Glomerular visceral epithelial cell (primary cell): ENCODE data around the gene SP1.
"Not testable (repeated sequence)": the region's sequence is repeated elsewhere in the genome, so short reads cannot be mapped to it uniquely, and the experiment has no call there.

Experiments used
- DNase-seq: peaks from one replicate; pipeline ENCODE4 v3.0.0-alpha.2; 2016; ENCODE audit errors: extremely low spot score

The SP1 gene

DNA sequence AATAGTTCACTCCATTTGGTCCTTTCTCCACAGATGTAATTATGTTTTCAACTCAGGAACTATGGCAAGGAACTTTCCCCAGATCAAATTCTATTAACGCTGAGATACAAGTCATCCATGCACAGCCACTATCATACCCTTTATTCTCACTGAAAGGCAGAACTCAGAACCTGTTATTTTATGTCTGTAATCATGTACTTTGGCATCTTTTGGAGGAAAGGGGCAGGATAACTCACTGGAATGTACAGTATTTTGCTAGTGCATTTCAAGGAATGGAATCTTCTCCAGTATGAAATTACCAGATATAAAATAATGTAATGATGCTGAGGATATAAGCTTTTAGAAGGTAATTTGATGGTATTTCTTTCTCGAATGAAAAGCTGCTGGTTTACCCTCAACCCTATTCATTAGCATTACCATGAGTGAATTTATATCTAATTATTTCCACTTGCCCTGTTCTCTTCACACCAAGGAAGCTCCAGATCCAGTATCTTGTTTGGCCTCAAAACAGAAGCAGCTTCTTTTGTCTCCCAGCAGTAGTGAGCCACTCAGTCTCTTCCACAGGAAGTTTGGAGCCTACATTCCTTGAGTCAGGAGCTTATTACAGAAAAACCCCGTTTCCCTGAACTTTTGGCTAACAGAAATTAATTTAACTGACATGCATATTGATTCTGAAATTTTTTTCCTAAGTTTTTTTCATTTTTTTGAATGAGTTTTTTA lies 33.7 kb downstream of the SP1 start:
- DNase-seq = no peak

DNA sequence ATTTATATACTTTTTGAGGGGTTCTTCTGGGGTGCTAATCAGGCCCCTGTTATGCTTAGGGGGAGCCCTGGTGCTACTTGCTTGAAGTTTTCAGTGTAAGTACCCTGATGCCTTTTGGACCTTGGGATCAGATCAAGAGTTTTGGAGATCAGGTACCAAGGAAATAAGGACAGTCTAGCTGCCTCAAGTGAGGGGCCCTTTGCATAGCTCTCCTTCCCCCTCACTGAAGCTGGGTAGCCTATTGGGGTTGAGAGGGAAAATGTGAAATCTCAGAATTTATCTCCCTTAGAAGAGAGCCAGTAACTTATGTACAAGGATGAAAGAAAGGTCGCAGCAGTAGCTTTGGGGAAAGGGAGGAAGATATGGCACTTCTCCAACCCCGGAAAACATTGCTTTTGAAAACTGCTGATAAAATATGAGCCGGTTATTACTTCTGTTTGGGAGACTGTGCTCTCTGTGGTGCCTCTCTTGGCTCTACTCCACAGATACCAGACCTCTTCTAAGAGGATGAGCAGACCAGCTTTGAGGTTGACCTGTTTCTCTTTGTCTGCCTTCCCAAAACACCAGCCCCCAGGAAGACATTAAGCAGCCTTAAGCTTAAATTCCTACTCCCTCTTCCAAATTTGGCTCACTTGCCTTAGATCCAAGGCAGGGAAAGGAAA lies 34.9 kb downstream of the SP1 start:
- no peak for DNase-seq

DNA sequence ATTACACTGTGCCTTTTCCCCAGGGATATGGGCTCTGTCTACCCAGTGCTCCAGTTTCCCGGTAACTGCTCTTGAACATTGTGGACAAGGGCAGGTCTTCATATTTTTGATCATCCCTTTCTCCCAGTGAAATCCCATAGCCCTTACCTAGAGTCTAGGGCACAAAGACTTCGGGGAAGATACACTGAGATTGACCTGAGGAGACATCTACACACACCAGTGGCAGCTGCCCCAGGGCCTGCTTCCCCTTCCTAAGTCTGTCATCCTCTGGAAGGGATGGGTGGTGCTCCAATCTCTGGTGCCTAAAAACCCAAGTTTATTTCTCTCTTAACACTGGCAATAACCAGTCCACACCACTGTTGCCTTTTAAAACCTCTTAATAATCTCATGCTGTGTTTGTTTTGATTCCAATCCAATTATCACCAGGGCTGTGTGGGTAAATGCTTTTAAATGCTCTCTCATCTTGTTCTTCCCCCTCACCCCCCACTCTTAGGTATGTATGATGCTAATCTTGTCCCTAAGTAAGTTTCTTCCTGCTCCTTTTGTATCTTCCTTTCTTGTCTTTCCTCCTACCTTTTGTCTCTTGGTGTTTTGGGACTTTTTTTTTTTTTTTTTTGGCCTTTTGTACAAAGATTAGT lies 35.9 kb downstream of the SP1 start:
- not testable (repeated sequence) for DNase-seq

DNA sequence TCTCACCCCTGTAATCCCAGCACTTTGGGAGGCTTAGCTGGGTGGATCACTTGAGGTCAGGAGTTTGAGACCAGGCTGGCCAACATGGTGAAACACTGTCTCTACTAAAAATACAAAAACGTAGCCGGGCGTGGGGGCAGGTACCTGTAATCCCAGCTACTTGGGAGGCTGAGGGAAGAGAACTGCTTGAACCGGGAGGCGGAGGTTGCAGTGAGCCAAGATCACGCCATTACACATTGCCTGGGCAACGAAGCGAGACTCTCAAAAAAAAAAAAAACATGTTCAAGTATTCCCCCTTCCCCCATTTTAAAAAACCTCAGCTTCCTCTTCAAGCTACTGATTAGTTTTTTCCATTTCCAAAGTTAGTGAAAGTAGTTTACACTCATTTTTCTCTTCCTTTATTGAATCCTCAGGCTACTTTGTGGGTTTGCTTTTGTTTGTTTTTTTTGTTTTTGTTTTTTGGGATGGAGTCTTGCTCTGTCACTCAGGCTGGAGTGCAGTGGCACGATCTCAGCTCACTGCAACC lies 37.4 kb downstream of the SP1 start:
- DNase-seq = not testable (repeated sequence)

DNA sequence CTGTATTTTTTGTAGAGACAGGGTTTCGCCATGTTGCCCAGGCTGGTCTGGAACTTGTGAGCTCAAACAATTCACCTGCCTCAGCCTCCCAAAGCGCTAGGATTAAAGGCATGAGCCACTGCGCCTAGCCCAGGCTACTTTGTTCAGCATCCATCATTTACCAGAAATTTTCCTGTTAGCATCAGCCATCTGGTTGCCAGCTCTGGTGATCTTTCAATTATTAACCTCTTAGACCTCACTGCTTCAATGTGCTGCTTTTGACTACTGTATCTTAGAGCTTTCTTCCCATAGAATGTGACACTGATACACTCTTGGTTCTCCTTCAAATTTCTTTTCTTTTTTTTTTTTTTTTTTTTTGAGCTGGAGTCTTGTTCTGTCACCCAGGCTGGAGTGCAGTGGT lies 38.2 kb downstream of the SP1 start:
- peak; percentile 49 for DNase-seq

DNA sequence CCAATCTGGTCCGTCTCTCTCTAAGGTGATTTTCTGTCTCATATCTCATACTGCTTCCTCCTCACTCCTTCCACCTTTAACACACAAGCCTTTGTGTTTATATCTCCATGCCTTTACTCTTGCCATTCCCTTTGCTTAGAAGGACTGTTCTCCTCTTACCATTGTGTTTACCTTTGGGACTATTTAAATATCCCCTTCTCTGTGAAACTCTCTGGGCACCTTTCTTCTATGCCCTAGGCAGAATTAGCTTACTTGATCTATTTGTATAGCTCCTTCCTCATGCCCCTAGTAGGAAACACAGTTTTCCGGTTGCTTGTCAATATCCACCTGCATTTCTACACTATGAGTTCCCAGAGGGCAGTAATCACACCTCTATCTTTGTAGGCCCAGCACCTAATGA lies 39.8 kb downstream of the SP1 start:
- DNase-seq = no peak

DNA sequence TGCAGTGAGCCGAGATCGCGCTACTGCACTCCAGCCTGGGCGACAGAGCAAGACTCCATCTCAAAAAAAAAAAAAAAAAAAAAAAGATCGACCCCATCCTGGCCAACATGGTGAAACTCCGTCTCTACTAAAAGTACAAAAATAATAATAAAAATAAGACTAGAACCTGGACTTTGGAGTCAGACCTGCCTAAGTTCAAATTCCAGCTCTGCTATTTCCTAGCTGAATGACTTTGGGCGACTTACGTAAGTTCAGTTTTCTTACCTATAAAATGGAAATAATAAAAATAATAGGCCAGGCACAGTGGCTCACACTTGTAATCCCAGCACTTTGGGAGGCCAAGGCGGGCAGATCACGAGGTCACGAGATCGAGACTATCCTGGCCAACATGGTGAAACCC lies 42.3 kb downstream of the SP1 start:
- not testable (repeated sequence) for DNase-seq

DNA sequence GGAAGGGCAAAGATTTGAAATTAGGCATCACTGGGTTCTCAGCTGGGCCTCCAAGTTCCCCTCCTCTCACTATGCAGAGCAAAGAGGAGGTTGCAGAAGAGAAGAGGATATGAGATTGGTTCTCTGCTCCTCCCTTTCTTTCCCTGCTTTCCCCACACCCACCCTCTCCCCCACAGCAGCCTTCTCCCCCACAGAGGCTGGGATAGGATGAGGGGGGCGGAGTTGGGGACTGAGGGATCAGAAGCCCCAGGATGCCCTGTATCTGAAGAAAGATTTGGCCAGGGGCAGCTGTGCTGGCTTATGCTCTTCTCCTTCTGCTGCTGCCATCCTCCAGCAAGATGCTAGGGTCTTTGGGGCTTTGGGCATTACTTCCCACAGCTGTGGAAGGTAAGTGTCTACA lies 43.6 kb downstream of the SP1 start, which contains the start of gene AMHR2:
Gene AMHR2, plus strand, starts transcription at position 259 of the 400 bp plus-strand sequence. Its CDS starts 80 bp downstream, at position 339.
- DNase-seq = no peak

DNA sequence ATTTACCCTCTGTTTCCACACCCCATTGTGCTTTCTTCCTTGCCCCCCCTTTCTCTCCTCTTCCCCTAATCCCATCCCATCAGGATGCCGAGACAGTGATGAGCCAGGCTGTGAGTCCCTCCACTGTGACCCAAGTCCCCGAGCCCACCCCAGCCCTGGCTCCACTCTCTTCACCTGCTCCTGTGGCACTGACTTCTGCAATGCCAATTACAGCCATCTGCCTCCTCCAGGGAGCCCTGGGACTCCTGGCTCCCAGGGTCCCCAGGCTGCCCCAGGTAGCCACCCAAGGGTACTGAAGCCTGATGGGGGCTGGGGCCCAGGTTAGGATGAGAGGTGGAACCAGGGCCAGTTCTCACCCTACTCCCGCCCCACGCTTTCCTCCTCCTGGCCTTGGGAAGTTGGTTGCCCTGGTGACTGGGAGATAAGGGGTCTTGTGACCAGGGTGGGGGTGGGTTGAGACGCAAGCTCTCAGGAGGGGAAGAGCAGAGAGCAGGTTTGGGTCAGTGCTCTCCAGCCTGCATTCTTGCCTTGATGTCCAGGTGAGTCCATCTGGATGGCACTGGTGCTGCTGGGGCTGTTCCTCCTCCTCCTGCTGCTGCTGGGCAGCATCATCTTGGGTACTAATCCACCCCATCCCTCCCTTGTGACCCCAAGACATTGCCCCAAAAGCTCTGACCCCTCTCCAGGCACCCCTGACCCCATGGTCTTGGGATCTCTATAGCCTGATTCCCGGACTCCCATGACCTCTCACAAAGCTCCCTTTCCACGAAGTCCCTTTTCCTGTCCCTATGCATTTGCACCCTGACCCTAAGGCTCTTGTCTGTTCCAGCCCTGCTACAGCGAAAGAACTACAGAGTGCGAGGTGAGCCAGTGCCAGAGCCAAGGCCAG lies 44.9 kb downstream of the SP1 start:
- no peak for DNase-seq

DNA sequence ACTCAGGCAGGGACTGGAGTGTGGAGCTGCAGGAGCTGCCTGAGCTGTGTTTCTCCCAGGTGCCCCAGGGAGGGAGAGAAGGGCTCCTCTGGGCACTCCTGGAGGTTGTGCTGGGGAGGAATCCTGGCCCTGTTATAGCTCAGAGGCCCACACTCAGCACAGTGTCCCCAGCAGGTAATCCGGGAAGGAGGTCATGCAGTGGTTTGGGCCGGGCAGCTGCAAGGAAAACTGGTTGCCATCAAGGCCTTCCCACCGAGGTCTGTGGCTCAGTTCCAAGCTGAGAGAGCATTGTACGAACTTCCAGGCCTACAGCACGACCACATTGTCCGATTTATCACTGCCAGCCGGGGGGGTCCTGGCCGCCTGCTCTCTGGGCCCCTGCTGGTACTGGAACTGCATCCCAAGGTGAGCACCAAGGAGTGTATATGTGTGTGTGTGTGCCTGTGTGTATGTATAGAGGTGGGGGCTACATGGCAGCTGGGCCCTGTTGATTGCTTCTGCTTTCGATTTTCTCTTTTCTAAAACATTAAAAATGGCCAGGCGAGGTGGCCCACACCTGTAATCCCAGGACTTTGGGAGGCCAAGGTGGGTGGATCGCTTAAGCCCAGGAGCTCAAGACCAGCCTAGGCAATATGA lies 45.7 kb downstream of the SP1 start:
- DNase-seq = no peak

DNA sequence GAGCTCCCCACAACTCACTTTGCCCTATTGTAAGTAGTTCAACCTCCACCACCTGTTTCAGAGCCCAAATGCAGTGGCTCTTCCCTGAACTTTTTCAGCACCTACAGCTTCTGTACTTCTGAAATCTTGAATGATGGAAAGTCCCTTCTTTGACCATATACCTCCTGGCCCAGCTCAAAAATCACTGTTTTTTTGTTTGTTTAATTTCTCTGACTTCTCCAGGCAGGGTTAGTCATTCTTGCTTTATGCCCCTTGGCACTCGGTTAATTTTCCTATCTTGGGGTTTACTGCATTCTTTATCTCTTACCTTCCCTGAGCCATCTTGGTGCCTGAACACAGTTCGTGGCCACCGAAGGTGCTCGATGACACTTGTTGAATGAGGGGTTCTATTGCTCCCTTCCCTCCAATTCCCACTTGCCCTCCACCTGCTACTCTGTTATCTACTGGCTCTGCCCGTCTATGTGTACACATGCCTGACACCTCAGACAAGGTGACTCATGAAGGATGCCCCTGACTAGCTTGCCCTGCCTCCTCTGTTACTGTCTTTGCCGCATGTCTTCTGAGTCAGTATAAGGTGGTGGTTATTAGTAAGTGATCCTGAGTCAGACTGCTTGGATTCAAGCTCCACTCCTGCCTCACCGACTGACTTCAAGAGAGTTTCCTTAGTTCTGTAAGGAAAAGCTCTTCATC lies 48.1 kb downstream of the SP1 start:
- peak; percentile 90 for DNase-seq

DNA sequence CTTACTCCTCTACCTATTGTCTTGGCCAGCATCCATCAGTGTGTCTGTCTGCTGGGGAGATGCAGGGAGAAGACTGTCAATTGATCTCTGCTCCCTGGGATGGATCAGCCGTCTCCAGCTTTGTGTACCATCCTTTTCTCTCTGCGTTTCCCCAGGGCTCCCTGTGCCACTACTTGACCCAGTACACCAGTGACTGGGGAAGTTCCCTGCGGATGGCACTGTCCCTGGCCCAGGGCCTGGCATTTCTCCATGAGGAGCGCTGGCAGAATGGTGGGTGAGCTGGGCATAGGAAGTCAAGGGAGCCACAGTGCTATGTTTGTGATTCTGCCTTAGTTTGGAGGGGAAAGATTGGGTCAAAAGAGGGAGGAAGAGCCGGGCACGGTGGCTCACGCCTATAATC lies 48.8 kb downstream of the SP1 start:
- no peak for DNase-seq

DNA sequence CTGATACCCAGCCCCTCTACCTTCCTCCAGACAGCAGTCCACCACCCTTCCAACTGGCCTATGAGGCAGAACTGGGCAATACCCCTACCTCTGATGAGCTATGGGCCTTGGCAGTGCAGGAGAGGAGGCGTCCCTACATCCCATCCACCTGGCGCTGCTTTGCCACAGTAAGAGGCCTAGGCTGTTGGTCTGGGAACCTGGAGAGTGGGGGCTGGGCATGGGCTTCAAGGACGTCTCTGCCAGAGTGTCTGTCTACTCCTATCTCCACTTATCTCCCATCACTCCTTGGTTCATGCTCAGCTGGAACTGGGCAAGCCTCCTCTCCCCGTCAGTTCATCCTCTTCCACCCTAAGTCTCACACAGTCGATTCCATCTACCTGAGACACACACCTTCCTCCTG lies 50.1 kb downstream of the SP1 start:
- no peak for DNase-seq

DNA sequence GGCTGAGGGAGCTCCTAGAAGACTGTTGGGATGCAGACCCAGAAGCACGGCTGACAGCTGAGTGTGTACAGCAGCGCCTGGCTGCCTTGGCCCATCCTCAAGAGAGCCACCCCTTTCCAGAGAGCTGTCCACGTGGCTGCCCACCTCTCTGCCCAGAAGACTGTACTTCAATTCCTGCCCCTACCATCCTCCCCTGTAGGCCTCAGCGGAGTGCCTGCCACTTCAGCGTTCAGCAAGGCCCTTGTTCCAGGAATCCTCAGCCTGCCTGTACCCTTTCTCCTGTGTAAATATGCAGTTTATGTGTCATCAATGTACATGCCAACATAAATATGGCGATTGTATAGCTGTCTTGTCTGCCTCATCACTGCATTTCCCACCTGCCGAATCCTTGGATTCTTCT lies 51.2 kb downstream of the SP1 start:
- no peak for DNase-seq

DNA sequence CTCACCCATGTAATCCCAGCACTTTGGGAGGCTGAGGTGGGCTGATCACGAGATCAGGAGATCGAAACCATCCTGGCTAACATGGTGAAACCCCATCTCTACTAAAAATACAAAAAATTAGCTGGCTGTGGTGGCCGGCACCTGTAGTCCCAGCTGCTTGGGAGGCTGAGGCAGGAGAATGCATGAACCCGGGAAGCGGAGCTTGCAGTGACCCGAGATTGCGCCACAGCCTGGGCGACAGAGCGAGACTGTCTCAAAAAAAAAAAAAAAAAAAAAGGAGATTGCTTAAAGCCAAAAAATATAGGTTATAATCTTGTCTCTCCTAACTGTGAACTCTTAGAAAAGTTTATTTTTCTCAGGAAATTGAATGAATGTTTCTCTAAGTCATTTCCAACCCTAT lies 55.4 kb downstream of the SP1 start:
- DNase-seq = not testable (repeated sequence)

DNA sequence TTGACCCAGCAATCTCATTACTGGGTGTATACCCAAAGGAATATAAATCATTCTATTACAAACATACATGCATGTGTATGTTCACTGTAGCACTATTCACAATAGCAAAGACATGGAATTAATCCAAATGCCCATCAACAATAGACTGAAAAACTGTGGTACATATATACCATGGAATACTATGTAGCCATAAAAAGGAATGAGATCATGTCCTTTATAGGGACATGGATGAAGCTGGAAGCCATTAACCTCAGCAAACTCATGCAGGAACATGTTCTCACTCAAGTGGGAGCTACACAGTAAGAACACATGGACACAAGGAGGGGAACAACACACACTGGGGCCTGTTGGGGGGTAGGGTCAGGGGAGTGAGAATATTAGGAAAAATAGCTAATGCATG lies 59.6 kb downstream of the SP1 start:
- DNase-seq = not testable (repeated sequence)

DNA sequence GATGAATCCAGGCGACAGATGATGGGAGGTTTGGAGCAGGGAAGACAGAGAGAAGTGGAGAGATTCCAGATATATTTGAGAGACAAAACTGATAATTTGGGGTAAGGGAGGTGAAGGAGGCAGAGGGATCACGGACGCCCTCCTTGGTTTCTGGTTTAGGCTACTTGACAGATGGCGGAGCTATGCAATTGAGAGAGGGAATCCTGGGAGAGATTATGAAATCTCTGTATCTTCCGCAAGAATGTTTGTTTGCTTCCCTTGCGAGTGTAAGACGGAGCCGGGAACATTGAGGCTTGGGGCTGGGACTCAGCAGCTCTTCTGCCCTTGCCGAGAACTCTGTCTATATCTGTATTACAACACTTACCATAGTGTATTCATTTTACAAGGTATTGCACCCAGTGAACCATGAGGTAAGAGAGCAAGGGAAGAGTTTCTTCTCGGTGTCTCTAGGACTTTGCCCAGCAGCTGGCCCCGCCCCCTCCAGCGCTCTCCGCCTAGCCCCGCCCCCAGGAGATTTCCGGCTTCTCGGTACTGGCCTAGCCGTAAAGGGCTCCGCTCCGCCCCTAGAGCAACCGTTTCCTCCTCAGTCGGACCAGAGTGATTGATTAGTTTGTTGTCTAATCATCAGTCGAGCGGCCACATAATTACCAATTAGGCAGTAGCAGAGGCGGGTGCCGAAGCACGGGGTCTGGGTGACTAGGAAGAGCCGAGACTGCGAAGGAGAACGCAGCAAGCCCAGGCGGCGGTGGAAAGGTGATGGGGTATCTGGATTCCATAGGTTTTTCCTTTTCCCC lies 61.3 kb downstream of the SP1 start, which contains the start of gene PRR13:
Gene PRR13, plus strand, starts transcription at position 695 of the 794 bp plus-strand sequence. CDS start 981 bp downstream, outside the sequence.
- peak; percentile 99 for DNase-seq

DNA sequence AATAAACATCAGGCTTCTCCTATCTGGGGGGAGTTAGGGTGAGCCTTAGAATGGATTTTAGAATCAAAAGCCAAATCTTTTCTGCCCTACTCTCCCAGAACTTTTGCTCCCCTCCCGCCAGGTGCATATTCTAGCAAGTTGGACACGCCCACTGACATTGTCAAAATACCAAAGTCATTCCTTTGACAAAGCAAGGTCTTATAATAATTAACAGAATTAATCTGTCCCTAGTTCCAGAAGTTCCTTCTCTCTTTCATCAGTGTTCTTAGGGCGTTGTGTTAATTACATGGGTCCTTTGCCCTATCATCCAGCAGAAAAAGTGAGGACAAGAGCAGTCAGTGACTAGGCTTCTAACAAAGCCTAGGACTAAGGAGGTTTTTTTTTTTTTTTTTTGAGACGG lies 64.0 kb downstream of the SP1 start:
- DNase-seq = no peak

DNA sequence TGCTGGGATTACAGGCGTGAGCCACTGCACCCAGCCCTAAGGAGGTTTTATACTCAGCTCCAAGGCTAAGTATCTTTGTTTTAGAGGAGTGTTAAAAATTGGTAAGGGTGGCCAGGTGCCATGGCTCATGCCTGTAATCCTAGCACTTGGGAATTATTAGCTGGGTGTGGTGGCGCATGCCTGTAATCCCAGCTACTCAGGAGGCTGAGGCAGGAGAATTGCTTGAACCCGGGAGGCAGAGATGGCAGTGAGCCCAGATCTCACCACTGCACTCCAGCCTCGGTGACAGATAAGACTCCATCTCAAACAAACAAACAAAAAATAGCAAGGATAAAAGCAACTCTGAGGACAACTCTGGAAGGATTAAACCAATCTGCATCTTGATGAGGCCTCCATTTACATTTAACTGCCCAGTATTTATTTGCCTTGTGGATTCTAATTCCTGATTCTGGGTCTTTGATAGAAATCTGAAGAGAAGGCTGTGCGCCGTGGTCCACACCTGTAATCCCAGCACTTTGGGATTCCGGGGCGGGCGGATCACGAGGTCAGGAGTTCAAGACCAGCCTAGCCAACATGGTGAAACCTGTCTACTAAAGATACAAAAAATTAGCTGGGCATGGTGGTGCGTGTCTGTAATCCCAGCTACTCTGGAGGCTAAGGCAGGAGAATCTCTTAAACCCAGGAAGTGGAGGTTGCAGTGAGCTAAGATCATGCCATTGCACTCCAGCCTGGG lies 64.8 kb downstream of the SP1 start:
- DNase-seq = not testable (repeated sequence)
